ENCODE measurements around the gene AMZ2.

The AMZ2 gene

DNA sequence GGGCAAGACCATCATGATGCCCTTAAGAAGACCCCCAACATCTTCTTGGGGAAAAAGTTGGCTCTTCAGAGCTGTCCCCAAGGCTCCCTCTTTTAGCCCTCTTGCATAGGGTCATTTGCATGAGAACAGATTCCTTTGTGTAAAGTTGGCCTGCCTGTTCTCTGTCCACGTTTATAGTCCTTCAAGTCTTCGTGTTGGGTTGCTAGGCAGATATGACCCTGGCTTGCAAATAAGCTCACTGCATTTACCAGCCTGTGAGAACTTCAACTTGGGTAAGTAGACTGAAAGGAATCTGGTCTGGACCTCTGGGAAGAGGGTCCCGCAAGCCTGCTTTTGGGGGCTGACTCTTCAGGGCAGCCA, 46.3 kb downstream of the AMZ2 start:
- FAIRE-seq (no peak), DNase-seq (ENCODE audit: insufficient read length, low spot score) (no peak)
- TF ChIP-seq, protein P1, sequence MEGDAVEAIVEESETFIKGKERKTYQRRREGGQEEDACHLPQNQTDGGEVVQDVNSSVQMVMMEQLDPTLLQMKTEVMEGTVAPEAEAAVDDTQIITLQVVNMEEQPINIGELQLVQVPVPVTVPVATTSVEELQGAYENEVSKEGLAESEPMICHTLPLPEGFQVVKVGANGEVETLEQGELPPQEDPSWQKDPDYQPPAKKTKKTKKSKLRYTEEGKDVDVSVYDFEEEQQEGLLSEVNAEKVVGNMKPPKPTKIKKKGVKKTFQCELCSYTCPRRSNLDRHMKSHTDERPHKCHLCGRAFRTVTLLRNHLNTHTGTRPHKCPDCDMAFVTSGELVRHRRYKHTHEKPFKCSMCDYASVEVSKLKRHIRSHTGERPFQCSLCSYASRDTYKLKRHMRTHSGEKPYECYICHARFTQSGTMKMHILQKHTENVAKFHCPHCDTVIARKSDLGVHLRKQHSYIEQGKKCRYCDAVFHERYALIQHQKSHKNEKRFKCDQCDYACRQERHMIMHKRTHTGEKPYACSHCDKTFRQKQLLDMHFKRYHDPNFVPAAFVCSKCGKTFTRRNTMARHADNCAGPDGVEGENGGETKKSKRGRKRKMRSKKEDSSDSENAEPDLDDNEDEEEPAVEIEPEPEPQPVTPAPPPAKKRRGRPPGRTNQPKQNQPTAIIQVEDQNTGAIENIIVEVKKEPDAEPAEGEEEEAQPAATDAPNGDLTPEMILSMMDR (IDR thresholded peaks at IDR 0.05; ENCODE audit: insufficient read depth, missing control alignments), result no peak

DNA sequence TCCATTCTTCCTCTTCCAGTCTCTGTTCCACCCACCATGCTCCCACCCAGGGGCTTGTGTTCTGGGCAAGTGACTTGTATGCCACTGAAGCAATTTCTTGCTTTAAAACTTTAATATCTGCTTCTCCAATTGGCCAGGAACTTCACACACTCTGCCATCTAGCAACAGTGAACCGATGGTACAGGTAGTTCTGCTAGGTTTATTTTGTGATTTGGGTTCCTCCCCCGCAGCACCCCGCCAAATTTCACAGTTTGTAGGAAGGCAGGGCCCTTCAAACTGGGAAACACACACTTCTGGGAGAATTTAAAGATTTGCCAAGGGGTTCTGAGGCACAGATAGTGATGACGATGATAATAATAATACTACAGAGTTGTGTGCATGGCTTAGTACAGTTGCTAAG, 46.8 kb downstream of the AMZ2 start:
- no peak for DNase-seq (ENCODE audit: insufficient read length, low spot score)
- FAIRE-seq, result no peak
- TF ChIP-seq, protein P1 (IDR thresholded peaks at IDR 0.05; ENCODE audit: insufficient read depth, missing control alignments), result no peak

- FAIRE-seq, result no peak
- no peak for DNase-seq (ENCODE audit: insufficient read length, low spot score)
- TF ChIP-seq, protein P1 (IDR thresholded peaks at IDR 0.05; ENCODE audit: insufficient read depth, missing control alignments), result no peak
Observed at GRCh38 chr17:68295086-68295485, 47.2 kb downstream of the AMZ2 start.

GRCh38 chr17:68296217-68297191, 48.7 kb downstream of the AMZ2 start:
- FAIRE-seq (no peak), DNase-seq (ENCODE audit: insufficient read length, low spot score) (no peak)
- TF ChIP-seq, protein P1 (IDR thresholded peaks at IDR 0.05; ENCODE audit: insufficient read depth, missing control alignments), result no peak

DNA sequence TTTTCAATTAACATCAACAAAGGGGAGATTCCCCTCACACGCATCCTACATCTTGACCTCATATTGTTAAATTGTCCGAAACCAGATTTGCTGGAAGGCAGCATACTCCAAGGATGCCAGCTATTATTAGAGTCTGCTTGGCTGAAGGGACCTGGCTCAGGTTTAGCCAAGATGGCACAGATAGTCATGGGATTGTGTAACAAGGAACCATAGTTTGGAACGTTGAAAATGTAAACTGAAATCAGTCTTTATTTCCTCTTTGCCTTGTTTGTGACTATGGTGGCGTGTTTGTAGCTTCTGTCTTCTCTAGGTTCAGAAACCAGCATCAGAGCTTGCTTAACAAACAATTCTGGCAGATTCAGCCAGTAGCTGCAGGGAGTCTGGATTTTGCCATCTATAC, 49.4 kb downstream of the AMZ2 start:
- FAIRE-seq, result no peak
- TF ChIP-seq, protein P1 (IDR thresholded peaks at IDR 0.05; ENCODE audit: insufficient read depth, missing control alignments), result no peak
- DNase-seq (ENCODE audit: insufficient read length, low spot score), result no peak

- DNase-seq (ENCODE audit: insufficient read length, low spot score) (no peak), FAIRE-seq (no peak)
- TF ChIP-seq, protein P1 (IDR thresholded peaks at IDR 0.05; ENCODE audit: insufficient read depth, missing control alignments), result no peak
Observed at GRCh38 chr17:68298601-68299000, 50.8 kb downstream of the AMZ2 start.

DNA sequence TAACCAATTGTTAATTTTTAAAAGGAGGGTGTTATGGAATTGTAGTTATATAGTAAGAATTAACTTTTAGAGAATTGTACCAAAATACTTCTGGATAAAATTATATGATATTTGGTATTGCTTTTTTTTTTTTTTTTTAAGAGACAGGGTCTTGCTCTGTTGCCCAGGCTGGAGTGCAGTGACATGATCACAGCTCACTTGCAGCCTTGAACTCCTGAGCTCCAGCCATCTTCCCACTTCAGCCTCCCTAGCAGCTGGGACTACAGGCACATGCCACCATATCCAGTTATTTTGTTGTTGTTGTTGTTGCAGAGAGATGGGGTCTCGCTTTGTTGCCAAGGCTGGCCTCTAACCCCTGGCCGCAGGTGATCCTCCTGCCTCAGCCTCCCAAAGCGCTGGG, 52.0 kb downstream of the AMZ2 start:
- FAIRE-seq (no peak), DNase-seq (ENCODE audit: insufficient read length, low spot score) (no peak)
- TF ChIP-seq, protein P1 (IDR thresholded peaks at IDR 0.05; ENCODE audit: insufficient read depth, missing control alignments), result no peak
